A549 treated with AZD9567 at 1 μM for 4 hours (cell line): ENCODE data around the gene APOBEC4. TPM values are rescaled to one million over a fixed set of nuclear protein-coding genes. Genes with fewer than 3 reads are reported as not detected.

Experiments used
- total RNA-seq: library from RNA; stranded (reverse); fragments of 200-300 nt; extraction: Qiagen RNA extraction; gene quantifications from 5 replicates; pipeline ENCODE4 v1.2.3, GENCODE V29; 2022; ENCODE audit not compliant: insufficient read depth

Gene APOBEC4, protein sequence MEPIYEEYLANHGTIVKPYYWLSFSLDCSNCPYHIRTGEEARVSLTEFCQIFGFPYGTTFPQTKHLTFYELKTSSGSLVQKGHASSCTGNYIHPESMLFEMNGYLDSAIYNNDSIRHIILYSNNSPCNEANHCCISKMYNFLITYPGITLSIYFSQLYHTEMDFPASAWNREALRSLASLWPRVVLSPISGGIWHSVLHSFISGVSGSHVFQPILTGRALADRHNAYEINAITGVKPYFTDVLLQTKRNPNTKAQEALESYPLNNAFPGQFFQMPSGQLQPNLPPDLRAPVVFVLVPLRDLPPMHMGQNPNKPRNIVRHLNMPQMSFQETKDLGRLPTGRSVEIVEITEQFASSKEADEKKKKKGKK
- total RNA-seq, result not detected in 5 replicates

GRCh38 chr1:183652547-183653461, at the start of gene APOBEC4:
Gene APOBEC4 (minus strand): TSS chr1:183653316. CDS start chr1:183648781, 4,535 bp downstream.

DNA sequence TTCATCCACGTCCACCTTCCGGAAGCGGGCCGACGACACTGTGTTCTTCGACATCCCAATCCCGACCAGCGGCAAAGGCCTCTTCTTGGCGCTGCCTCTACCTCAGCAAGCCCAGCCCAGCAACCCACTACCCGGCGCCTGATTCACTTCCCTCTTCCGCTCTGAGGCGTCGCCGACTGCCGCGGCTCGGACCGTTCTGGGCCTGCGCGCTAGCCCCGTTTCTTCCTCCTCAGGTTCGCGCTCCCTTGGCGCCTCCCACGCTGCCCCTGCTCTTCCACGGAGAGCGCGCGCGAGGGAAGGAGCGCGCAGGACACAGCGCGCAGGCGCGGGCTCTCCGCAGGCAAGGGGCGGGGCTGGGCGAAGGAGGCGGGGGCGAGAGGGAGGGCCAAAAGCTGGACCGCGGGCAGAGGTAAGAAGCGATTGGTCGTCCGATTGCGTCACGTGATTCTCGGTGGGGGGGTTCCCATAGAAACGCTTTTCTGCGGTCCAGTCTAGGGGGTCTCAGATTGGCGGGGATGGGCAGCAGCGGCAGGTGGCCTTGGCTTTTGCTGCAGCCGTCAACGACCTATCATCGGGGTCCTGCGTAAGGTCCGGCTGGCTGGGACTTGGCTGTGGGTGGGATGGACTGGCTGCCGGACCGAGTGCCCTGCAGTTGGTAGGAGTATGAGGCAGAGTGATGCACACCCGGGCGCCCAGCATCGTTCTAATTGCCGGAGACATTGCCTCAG, 17.3 kb downstream of the APOBEC4 start, which contains the start of gene ARPC5:
ARPC5 (minus strand) TSS at position 178 of the 728 bp plus-strand sequence; CDS start at position 54, 124 bp downstream.

Other genes starting within 250 kb of the APOBEC4 start
- gene NMNAT2, start 234.9 kb downstream of the APOBEC4 start, total RNA-seq, result 0.36 to 0.58 TPM (median 0.41 TPM) in 5 replicates
- 29.3 to 38.6 TPM (median 32.9 TPM) in 5 replicates for gene SMG7, start 180.8 kb downstream of the APOBEC4 start, total RNA-seq
- gene NCF2, start 62.9 kb downstream of the APOBEC4 start, total RNA-seq, result 0.94 to 3.2 TPM (median 1.4 TPM) in 5 replicates
- gene ARPC5, start 17.5 kb downstream of the APOBEC4 start, total RNA-seq, result 142 to 175 TPM (median 165 TPM) in 5 replicates
- gene RGL1, start 151.8 kb upstream of the APOBEC4 start, total RNA-seq, result 0.57 to 0.81 TPM (median 0.76 TPM) in 4 of 5 replicates, not detected in the other